HG02970 (cell line): ENCODE data around the gene GIPR.
A peak's percentile ranks its signal among the peaks of the same experiment; 100 is the strongest.
"Not testable (repeated sequence)": the region's sequence is repeated elsewhere in the genome, so short reads cannot be mapped to it uniquely, and the experiment has no call there.

ENCODE experiments used
- ATAC-seq: cut with Tn5 transposase; IDR thresholded peaks from one replicate; pipeline ENCODE4 v1.9.1; 2021; ENCODE audit warnings: mild to moderate bottlenecking, moderate library complexity, moderate number of reproducible peaks; ENCODE audit not compliant: unreplicated experiment, low FRiP score

Gene GIPR

GRCh38 chr19:45685045-45685444 lies 17.0 kb downstream of the GIPR start:
- not testable (repeated sequence) for ATAC-seq

GRCh38 chr19:45687599-45687998 lies 19.6 kb downstream of the GIPR start:
- no peak for ATAC-seq

GRCh38 chr19:45691516-45692186 lies 23.6 kb downstream of the GIPR start, which contains the start of gene SNRPD2:
TSS of gene SNRPD2 (minus strand) at chr19:45691953. CDS start at chr19:45691888, 65 bp downstream.
- peak; percentile 55 for ATAC-seq

- peak; percentile 81 for ATAC-seq
These were observed 24.4 kb downstream of the GIPR start, which contains the start of gene QPCTL for GRCh38 chr19:45692187-45693105. TSS of gene QPCTL (plus strand) at chr19:45692666. CDS start at chr19:45692704, 38 bp downstream.

- no peak for ATAC-seq
These were observed 25.2 kb downstream of the GIPR start for GRCh38 chr19:45693106-45693788.

GRCh38 chr19:45701676-45702075 lies 33.7 kb downstream of the GIPR start:
- no peak for ATAC-seq

GRCh38 chr19:45705115-45705514 lies 37.1 kb downstream of the GIPR start:
- ATAC-seq, result no peak

GRCh38 chr19:45705710-45706415 lies 37.8 kb downstream of the GIPR start:
- ATAC-seq, result no peak

GRCh38 chr19:45710356-45711130 lies 42.5 kb downstream of the GIPR start:
- ATAC-seq, result no peak

GRCh38 chr19:45711851-45712698 lies 44.1 kb downstream of the GIPR start:
- ATAC-seq, result no peak

GRCh38 chr19:45712699-45713067 lies 44.7 kb downstream of the GIPR start:
- ATAC-seq, result no peak

- ATAC-seq, result no peak
These were observed 45.1 kb downstream of the GIPR start for GRCh38 chr19:45713141-45713540.

- no peak for ATAC-seq
These were observed 47.1 kb downstream of the GIPR start for GRCh38 chr19:45715139-45715538.

GRCh38 chr19:45716359-45717130 lies 48.5 kb downstream of the GIPR start:
- no peak for ATAC-seq

- ATAC-seq, result peak; percentile 94
These were observed 49.3 kb downstream of the GIPR start for GRCh38 chr19:45717131-45717982.

GRCh38 chr19:45717983-45718650 lies 50.1 kb downstream of the GIPR start:
- ATAC-seq, result no peak
